Central memory CD8-positive, alpha-beta T cell (primary cell): ENCODE results near the gene DNAJB13.

ENCODE experiments used
- ATAC-seq: fragments of 150-1000 bp; cut with Tn5 transposase; replicated peaks from 2 replicates; pipeline ENCODE4 v1.10.0; 2022; ENCODE audit warnings: mild to moderate bottlenecking, moderate FRiP score, moderate number of reproducible peaks; ENCODE audit not compliant: poor library complexity, severe bottlenecking; ENCODE audit errors: extremely low read depth
- DNase-seq, 2 donors: peaks; one replicate each; pipeline ENCODE4 v3.0.0; 2021; ENCODE audit warnings: low spot score in 2 of 2
- H3K27ac Mint-ChIP-seq: one replicate; pipeline ENCODE4 v1.8.0; 2022; ENCODE audit warnings: low read depth, mild to moderate bottlenecking, moderate library complexity, mixed read lengths
- H3K27me3 Mint-ChIP-seq: one replicate; pipeline ENCODE4 v1.8.0; 2022; ENCODE audit warnings: mixed read lengths
- H3K36me3 Mint-ChIP-seq: one replicate; pipeline ENCODE4 v1.8.0; 2022; ENCODE audit warnings: mild to moderate bottlenecking, moderate library complexity, mixed read lengths; ENCODE audit not compliant: insufficient read depth
- H3K4me1 Mint-ChIP-seq: one replicate; pipeline ENCODE4 v1.8.0; 2022; ENCODE audit warnings: mixed read lengths
- H3K4me3 Mint-ChIP-seq: one replicate; pipeline ENCODE4 v1.8.0; 2022; ENCODE audit warnings: mild to moderate bottlenecking, moderate library complexity, mixed read lengths
- H3K9me3 Mint-ChIP-seq: one replicate; pipeline ENCODE4 v1.8.0; 2022; ENCODE audit warnings: mixed read lengths

DNAJB13 gene

GRCh38 chr11:73999581-74000306 lies 48.9 kb downstream of the DNAJB13 start:
- ATAC-seq (no peak), DNase-seq (no peak)
- Mint-ChIP-seq H3K4me1 (peaks cover 63% of the 10 kb centered on the region), H3K36me3 (peaks cover 19% of the 10 kb centered on the region), H3K9me3 (no peaks in the 10 kb centered on the region), H3K4me3 (no peak overlapping the region), H3K27me3 (no peaks in the 10 kb centered on the region), H3K27ac (no peak overlapping the region)

GRCh38 chr11:74000307-74001133 lies 49.7 kb downstream of the DNAJB13 start:
- DNase-seq (no peak), ATAC-seq (no peak)
- no peak overlapping the region for H3K4me3 Mint-ChIP-seq

DNA sequence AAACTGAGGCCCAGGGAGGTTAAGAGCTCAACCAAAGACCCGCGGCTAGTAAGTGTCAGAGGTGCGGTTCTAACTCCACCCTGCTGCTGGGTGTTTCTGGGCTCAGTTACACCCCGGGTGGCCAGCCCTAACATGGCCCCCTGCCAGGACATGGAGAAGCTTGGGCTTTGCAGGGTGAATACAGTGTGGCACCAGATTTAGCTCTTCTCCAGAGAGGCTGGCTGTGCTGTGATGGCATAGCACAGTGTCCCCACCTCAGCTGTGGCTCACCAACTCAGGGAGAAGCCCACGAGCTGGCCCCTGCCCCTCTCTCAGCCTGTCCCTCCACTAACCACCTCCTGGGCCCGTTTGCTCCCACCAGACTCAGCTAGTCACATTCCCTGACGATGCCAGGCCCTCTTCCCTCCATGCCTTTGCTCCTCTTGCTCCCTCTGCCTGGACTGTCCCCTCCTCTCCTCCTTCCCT lies 51.0 kb downstream of the DNAJB13 start:
- H3K4me1 Mint-ChIP-seq: peaks cover 61% of the 10 kb centered on the region
- peaks cover 9% of the 10 kb centered on the region for H3K36me3 Mint-ChIP-seq
- peak overlapping the region; percentile 27 for H3K27ac Mint-ChIP-seq
- H3K4me3 Mint-ChIP-seq: no peak overlapping the region
- no peaks in the 10 kb centered on the region for H3K9me3 Mint-ChIP-seq
- ATAC-seq: no peak
- no peaks in the 10 kb centered on the region for H3K27me3 Mint-ChIP-seq
- no peak for DNase-seq

More at GRCh38 chr11:74000307-74001133, 49.7 kb downstream of the DNAJB13 start:
- peaks cover 15% of the 10 kb centered on the region for H3K36me3 Mint-ChIP-seq
- peaks cover 63% of the 10 kb centered on the region for H3K4me1 Mint-ChIP-seq
- H3K27ac Mint-ChIP-seq: no peak overlapping the region
- no peaks in the 10 kb centered on the region for H3K27me3 Mint-ChIP-seq
- H3K9me3 Mint-ChIP-seq: no peaks in the 10 kb centered on the region

GRCh38 chr11:74002832-74003231 lies 52.0 kb downstream of the DNAJB13 start:
- Mint-ChIP-seq H3K27me3 (no peaks in the 10 kb centered on the region), H3K4me1 (peaks cover 52% of the 10 kb centered on the region), H3K4me3 (no peak overlapping the region), H3K9me3 (no peaks in the 10 kb centered on the region), H3K36me3 (peaks cover 7% of the 10 kb centered on the region), H3K27ac (no peak overlapping the region)
- DNase-seq (no peak), ATAC-seq (no peak)

GRCh38 chr11:74004046-74004695 lies 53.3 kb downstream of the DNAJB13 start:
- Mint-ChIP-seq H3K4me3 (no peak overlapping the region), H3K27me3 (no peaks in the 10 kb centered on the region), H3K27ac (peak overlapping the region; percentile 95), H3K36me3 (peaks cover 7% of the 10 kb centered on the region), H3K4me1 (peaks cover 60% of the 10 kb centered on the region), H3K9me3 (no peaks in the 10 kb centered on the region)
- DNase-seq: no peak
- no peak for ATAC-seq

DNA sequence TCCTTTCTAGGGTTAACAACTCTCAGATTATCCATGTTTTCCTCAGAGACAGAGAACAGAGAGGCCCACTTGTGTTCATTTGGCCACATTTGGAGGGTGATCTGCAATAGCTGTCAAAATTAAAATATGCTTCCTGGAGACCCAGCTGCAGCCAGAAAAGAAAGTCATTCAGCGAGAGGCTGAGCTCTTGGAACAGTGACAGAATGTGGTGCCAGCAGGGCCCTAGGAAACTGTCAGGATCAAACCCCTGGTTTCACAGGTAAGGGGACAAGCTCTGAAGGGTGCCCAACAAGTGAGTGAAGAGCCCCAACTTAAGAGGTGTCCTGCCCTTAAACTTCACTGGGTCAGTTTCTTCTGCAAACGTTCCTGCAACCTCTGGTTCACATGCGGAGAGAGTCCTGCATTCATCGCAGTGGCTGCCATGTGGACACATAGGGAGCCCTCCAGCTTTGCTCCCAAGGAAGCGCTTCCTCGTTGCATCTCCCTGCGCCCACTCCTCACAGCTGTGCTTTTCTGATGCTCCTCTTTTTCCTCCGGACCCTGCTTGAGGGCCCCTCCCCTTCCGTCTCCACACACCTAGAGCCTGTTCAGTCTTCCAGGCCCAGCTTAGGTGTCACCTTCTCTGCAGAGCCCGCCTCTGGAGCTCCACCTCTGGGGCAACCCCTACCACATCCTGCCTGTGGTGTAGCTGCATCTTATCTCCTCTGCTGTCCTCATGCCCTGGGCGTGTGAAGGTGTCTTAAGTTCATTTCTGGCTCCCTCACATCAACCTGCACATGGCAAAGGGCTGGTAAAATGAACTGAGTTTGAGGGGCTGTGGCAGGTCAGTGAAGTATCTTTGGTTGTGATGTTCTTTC lies 54.2 kb downstream of the DNAJB13 start:
- H3K27me3 Mint-ChIP-seq: no peaks in the 10 kb centered on the region
- ATAC-seq (peak; percentile 100), DNase-seq (peak; percentile 73 to 81)
- no peaks in the 10 kb centered on the region for H3K9me3 Mint-ChIP-seq
- peak overlapping the region; percentile 68 for H3K4me3 Mint-ChIP-seq
- H3K27ac Mint-ChIP-seq: peak overlapping the region; percentile 95
- H3K36me3 Mint-ChIP-seq: peaks cover 7% of the 10 kb centered on the region
- H3K4me1 Mint-ChIP-seq: peaks cover 67% of the 10 kb centered on the region

GRCh38 chr11:74005721-74006517 lies 55.1 kb downstream of the DNAJB13 start:
- H3K36me3 Mint-ChIP-seq: peaks cover 7% of the 10 kb centered on the region
- peak overlapping the region; percentile 68 for H3K4me3 Mint-ChIP-seq
- DNase-seq (no peak), ATAC-seq (no peak)
- H3K9me3 Mint-ChIP-seq: no peaks in the 10 kb centered on the region
- peaks cover 70% of the 10 kb centered on the region for H3K4me1 Mint-ChIP-seq
- H3K27ac Mint-ChIP-seq: peak overlapping the region; percentile 95
- no peaks in the 10 kb centered on the region for H3K27me3 Mint-ChIP-seq

DNA sequence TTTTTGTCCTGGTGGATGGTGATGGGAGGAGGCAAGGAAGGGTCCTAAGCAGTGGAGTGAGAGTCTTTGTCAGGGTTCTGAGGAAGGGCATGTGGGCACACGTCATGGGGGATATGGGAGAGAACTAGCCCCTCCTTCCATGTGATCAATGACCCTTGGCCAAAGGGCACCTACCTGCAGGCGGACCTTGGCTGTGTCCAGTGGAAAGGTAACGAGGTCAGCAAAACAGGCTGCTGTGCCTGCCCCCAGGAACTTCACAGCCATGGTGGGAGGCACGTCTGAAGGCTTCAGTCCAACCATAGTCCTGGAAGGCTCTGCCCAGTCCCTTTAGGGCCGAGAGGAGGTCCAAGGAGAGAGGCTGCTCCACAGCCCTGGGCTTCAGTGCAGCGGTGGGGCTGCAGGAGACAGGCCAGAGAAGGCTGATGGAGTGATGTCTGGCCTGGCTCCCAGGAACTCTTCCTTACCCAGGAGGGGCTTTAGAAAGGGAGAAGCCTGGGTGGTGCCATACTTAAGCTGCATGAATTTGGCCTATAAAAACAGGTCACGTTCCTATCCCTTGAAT lies 56.0 kb downstream of the DNAJB13 start:
- H3K36me3 Mint-ChIP-seq: peaks cover 9% of the 10 kb centered on the region
- no peaks in the 10 kb centered on the region for H3K27me3 Mint-ChIP-seq
- H3K4me3 Mint-ChIP-seq: no peak overlapping the region
- DNase-seq (no peak), ATAC-seq (no peak)
- peak overlapping the region; percentile 77 for H3K27ac Mint-ChIP-seq
- H3K4me1 Mint-ChIP-seq: peaks cover 72% of the 10 kb centered on the region
- H3K9me3 Mint-ChIP-seq: no peaks in the 10 kb centered on the region

DNA sequence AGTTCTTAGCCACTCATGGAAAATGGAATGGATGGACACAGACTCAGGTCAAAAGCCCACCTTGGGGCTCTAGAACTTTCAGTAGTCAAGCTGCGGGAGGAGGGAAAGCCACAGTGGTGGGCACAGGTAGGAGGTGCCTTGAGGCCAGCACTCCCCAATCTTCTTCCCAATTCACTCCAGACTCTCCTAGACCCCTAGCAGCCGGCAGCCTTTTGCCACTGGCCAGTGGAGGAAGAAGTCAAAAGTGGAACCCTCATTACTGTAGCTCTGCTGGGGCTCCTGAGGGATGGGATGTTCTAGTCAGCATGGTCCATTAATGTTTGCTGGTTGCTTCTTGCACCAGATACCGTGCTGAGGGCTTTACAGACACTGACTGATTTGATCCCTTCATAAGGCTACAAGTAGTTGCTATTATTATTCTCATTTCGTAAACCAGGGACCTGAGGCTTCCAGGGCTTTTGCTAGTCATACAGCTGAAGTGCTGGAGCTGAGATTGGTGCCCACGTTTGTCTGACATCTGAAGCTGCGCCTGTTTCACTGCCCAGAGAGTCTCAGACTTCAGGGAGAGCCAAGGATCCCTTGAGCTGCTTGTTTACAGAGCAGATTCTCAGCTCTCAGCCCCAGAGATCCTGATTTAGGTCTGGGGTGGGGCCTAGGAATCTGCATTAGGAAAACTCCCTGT lies 57.0 kb downstream of the DNAJB13 start:
- Mint-ChIP-seq H3K4me1 (peaks cover 67% of the 10 kb centered on the region), H3K4me3 (peak overlapping the region; percentile 23), H3K36me3 (peaks cover 7% of the 10 kb centered on the region), H3K27ac (peak overlapping the region; percentile 77), H3K9me3 (no peaks in the 10 kb centered on the region), H3K27me3 (no peaks in the 10 kb centered on the region)
- ATAC-seq: no peak
- no peak for DNase-seq

GRCh38 chr11:74008373-74009229 lies 57.8 kb downstream of the DNAJB13 start, which contains the start of gene UCP3:
UCP3 (minus strand) TSS chr11:74009085; CDS start chr11:74007042, 2,043 bp downstream.
- Mint-ChIP-seq H3K27me3 (no peaks in the 10 kb centered on the region), H3K4me3 (peak within 1 kb of the TSS; percentile 26)
- ATAC-seq: no peak

More at GRCh38 chr11:74008373-74009229, 57.8 kb downstream of the DNAJB13 start, which contains the start of gene UCP3:
- Mint-ChIP-seq H3K9me3 (no peaks in the 10 kb centered on the region), H3K36me3 (peaks cover 6% of the 10 kb centered on the region), H3K27ac (peak within 1 kb of the TSS; percentile 96), H3K4me1 (peaks cover 61% of the 10 kb centered on the region)
- DNase-seq: no peak
